Fibroblast of pulmonary artery (primary cell): Measurements from ENCODE around the gene CENPP.

Source experiments
- DNase-seq: peaks from one replicate; pipeline ENCODE4 v3.0.0-alpha.2; 2010; ENCODE audit warnings: low read depth
- H3K4me3 ChIP-seq: replicated peaks from 2 replicates; pipeline ENCODE4 v1.5.1; 2011; ENCODE audit warnings: low read depth, mild to moderate bottlenecking, control low read depth, low read length, moderate library complexity
- TF ChIP-seq, protein P1 (sequence below): IDR thresholded peaks from 2 replicates; pipeline ENCODE4 v1.5.1; 2011; ENCODE audit warnings: mild to moderate bottlenecking, control low read depth, low read length, inconsistent platforms; ENCODE audit errors: missing control alignments

The CENPP gene

DNA sequence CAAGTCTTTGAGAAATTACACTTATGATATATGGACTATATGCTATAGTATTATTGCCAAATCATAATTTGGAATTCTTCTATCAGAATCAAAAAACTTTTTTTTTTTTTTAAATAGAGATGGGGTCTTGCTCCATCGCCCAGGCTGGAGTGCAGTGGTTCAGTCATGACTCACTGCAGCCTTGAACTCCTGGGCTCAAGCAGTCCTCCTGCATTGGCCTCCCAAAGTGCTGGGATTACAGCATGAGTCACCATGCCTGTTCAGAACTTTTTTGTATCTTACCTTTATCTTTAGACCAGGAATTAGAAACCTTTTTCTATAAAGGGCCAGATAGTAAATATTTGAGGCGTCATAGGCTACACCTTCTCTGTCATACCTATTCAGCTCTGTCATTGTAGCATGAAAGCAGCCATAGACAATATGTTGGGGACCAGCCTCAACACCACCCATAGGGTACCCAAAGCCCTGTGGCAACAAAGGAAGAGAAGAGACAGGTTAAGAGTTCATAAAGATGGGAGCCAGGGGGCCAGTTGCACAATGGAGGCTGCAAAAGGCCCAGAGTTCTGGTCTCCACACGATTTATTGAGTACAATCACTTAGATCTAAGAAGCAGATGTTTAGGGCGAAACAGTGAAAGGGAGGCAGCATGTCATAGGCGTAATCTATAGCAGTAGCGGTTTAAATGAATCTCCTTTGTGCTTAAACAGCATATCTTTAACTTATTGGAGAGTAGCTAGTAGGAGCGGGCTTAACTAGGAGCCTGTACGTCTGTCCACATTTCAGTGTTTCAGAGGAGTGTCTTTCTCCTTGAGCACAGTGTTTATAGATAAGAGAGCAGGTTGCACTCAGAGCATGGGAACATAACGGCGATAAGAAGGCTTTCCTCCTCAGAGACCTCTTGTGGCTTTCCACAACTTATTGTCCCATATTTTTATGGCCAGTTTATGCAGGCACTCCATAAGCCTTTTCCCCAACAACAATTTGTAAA, 197.5 kb downstream of the CENPP start:
- TF ChIP-seq, protein P1, sequence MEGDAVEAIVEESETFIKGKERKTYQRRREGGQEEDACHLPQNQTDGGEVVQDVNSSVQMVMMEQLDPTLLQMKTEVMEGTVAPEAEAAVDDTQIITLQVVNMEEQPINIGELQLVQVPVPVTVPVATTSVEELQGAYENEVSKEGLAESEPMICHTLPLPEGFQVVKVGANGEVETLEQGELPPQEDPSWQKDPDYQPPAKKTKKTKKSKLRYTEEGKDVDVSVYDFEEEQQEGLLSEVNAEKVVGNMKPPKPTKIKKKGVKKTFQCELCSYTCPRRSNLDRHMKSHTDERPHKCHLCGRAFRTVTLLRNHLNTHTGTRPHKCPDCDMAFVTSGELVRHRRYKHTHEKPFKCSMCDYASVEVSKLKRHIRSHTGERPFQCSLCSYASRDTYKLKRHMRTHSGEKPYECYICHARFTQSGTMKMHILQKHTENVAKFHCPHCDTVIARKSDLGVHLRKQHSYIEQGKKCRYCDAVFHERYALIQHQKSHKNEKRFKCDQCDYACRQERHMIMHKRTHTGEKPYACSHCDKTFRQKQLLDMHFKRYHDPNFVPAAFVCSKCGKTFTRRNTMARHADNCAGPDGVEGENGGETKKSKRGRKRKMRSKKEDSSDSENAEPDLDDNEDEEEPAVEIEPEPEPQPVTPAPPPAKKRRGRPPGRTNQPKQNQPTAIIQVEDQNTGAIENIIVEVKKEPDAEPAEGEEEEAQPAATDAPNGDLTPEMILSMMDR = no peak
- H3K4me3 ChIP-seq = no peak overlapping the region
- no peak for DNase-seq

DNA sequence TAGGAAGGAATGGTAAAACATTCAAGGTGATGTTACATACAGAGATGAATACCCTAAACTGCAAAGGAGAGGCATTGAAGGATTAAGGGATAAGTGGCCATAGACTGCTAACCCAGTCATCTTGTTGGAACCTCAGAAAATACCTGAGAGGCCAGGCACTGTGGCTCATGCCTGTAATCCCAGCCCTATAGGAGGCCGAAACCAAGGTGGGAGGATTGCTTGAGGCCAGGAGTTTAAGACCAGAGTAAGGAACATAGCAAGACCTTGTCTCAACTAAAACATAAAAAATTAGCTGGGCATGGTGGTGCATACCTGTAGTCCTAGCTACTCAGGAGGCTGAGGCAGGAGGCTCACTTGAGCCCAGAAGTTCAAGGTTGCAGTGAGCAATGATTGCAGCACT, 199.1 kb downstream of the CENPP start:
- DNase-seq = no peak
- TF ChIP-seq, protein P1 = no peak
- no peak overlapping the region for H3K4me3 ChIP-seq

DNA sequence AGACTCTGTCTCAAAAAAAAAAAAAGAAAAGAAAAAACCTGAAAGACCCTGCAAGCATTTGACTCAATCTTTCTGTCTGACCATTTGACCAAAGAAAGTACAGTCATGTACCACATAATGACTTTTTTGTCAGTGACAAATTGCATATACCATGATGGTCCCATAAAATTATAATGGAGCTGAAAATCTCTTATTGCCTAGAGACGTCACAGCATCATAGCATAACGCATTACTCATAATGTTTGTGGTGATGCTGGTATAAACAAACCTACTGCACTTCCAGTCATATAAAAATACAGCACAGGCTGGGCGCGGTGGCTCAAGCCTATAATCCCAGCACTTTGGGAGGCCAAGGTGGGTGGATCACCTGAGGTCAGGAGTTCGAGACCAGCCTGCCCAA, 199.6 kb downstream of the CENPP start:
- TF ChIP-seq, protein P1 = no peak
- no peak for DNase-seq
- H3K4me3 ChIP-seq = no peak overlapping the region

DNA sequence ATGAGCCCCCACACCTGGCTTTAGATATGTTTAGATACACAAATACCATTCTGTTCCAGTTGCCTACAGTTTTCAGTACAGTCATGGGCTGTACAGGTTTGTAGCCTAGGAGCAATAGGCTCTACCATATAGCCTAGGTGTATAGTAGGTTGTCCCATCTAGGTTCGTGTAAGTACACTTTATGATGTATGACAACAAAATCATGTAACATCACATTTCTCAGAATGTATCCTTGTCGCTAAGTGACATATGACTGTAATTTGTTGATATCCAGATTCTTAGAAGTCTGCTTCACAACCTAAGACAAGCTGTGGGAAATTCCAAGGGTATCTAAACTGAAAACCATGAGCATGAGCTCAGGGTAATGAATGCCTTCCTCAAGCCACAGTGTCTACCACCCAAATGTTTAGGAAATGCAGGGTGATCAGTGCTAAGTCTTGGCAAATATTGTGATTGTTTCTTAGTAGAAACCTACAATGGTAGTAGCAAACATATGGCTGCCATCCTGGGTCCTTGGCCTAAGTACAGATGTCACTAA, 201.6 kb downstream of the CENPP start:
- TF ChIP-seq, protein P1 = no peak

DNA sequence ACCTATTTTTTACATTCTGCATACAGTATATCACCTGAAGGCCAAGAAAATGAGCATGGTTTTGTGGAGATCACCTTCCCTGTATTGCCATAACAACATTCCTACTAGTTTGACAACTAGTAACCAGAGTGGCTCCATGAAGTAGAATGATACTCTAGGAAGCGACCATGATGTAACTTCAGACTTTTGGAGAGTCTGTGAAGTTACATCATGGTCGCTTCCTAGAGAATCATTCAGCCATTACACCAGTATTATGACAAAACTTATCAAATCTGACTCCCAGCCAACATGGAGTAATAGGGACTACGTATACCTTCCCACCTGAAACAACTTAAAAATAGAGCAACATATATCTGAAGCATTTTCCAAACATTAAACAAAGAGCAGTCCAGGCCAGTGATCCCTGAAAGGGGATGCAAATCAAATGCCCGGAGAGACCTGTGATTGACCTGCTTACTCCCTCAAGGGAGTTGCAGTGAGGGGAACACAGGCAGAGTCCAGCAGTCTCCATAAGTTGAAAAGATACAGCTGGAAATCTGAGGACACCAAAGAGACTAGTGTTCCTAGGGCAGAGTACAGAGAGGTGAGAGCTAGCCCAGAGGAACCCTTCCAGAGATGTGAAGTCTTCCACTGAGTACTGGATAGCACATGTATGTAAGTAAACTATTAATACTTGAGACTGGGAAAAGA, 202.2 kb downstream of the CENPP start:
- TF ChIP-seq, protein P1 = no peak

More for the DNA sequence above, 201.6 kb downstream of the CENPP start:
- H3K4me3 ChIP-seq = no peak overlapping the region
- DNase-seq = no peak

GRCh38 chr9:92528522-92528849, 202.7 kb downstream of the CENPP start:
- DNase-seq = no peak
- TF ChIP-seq, protein P1 = no peak
- H3K4me3 ChIP-seq = no peak overlapping the region

More for the DNA sequence above, 202.2 kb downstream of the CENPP start:
- DNase-seq = no peak
- no peak overlapping the region for H3K4me3 ChIP-seq
